GM21423 (cell line): ENCODE data around the gene DEPDC5.

Experiments
- ATAC-seq: cut with Tn5 transposase; IDR thresholded peaks from one replicate; pipeline ENCODE4 v1.9.1; 2021; ENCODE audit warnings: mild to moderate bottlenecking, moderate library complexity; ENCODE audit not compliant: unreplicated experiment

Gene DEPDC5

GRCh38 chr22:31944700-31945442 lies 191.1 kb downstream of the DEPDC5 start:
- ATAC-seq: peak; percentile 23

- no peak for ATAC-seq
Observed at GRCh38 chr22:31945443-31945855, 191.6 kb downstream of the DEPDC5 start.

- ATAC-seq: no peak
Observed at GRCh38 chr22:31945971-31946680, 192.3 kb downstream of the DEPDC5 start.

GRCh38 chr22:31947296-31947695 lies 193.5 kb downstream of the DEPDC5 start:
- ATAC-seq: no peak

- ATAC-seq: no peak
Observed at GRCh38 chr22:31948002-31948401, 194.2 kb downstream of the DEPDC5 start.

GRCh38 chr22:31950226-31950625 lies 196.4 kb downstream of the DEPDC5 start:
- ATAC-seq: no peak

- no peak for ATAC-seq
Observed at GRCh38 chr22:31951194-31952093, 197.6 kb downstream of the DEPDC5 start.

- ATAC-seq: no peak
Observed at GRCh38 chr22:31952094-31952401, 198.2 kb downstream of the DEPDC5 start.

- no peak for ATAC-seq
Observed at GRCh38 chr22:31952472-31952871, 198.7 kb downstream of the DEPDC5 start.

GRCh38 chr22:31953261-31953660 lies 199.4 kb downstream of the DEPDC5 start:
- ATAC-seq: no peak

- ATAC-seq: no peak
Observed at GRCh38 chr22:31954535-31955523, 201.0 kb downstream of the DEPDC5 start.

- ATAC-seq: no peak
Observed at GRCh38 chr22:31956360-31956759, 202.5 kb downstream of the DEPDC5 start.
